ENCODE data around the gene GMPPA.

GRCh38 chr2:219556413-219556812 is 57.7 kb downstream of the GMPPA start:
- TF ChIP-seq, protein P1, sequence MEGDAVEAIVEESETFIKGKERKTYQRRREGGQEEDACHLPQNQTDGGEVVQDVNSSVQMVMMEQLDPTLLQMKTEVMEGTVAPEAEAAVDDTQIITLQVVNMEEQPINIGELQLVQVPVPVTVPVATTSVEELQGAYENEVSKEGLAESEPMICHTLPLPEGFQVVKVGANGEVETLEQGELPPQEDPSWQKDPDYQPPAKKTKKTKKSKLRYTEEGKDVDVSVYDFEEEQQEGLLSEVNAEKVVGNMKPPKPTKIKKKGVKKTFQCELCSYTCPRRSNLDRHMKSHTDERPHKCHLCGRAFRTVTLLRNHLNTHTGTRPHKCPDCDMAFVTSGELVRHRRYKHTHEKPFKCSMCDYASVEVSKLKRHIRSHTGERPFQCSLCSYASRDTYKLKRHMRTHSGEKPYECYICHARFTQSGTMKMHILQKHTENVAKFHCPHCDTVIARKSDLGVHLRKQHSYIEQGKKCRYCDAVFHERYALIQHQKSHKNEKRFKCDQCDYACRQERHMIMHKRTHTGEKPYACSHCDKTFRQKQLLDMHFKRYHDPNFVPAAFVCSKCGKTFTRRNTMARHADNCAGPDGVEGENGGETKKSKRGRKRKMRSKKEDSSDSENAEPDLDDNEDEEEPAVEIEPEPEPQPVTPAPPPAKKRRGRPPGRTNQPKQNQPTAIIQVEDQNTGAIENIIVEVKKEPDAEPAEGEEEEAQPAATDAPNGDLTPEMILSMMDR (conservative IDR thresholded peaks at IDR 0.05 in 1 of 2, IDR thresholded peaks at IDR 0.05 in 1 of 2; ENCODE audit: low read depth in 1 of 2, low read length in 2 of 2): no peak
- TF ChIP-seq EZH2 (IDR thresholded peaks at IDR 0.05; ENCODE audit: low read length, missing control alignments): no peak

Data from fibroblast of lung (primary cell).